Small intestine (tissue), 7 donors: Measurements from ENCODE around the gene OR2A2. TPM values are rescaled to one million over a fixed set of nuclear protein-coding genes. Genes with fewer than 3 reads are reported as not detected.

Source experiments
- DNase-seq, 2 donors: peaks; one replicate each; pipeline versions ENCODE4 v3.0.0 to v3.0.0-alpha.2; 2013
- FAIRE-seq: peaks from 2 replicates; lab custom pipeline; 2012; peaks lifted over from hg19 to GRCh38; lab: Jason Lieb, UNC
- H3K27ac ChIP-seq, 3 donors: one replicate each; pipeline ENCODE4 v1.5.1; 2013; ENCODE audit warnings: low read length in 2 of 3, mild to moderate bottlenecking in 2 of 3, control low read depth in 1 of 3, inconsistent platforms in 1 of 3, low read depth in 1 of 3, moderate library complexity in 1 of 3
- H3K27me3 ChIP-seq, 3 donors: one replicate each; pipeline ENCODE4 v1.6.1; 2013; ENCODE audit warnings: low read length in 3 of 3, inconsistent platforms in 1 of 3; ENCODE audit not compliant: control insufficient read depth in 3 of 3, insufficient read depth in 3 of 3
- H3K36me3 ChIP-seq, 3 donors: one replicate each; pipeline ENCODE4 v1.6.1; 2013; ENCODE audit warnings: low read length in 3 of 3, inconsistent platforms in 1 of 3, low read depth in 1 of 3, mild to moderate bottlenecking in 1 of 3, moderate library complexity in 1 of 3; ENCODE audit not compliant: control insufficient read depth in 3 of 3, insufficient read depth in 2 of 3
- H3K4me1 ChIP-seq, 3 donors: one replicate each; pipeline ENCODE4 v1.6.1; 2013; ENCODE audit warnings: low read length in 2 of 3, inconsistent platforms in 1 of 3, low read depth in 1 of 3, mild to moderate bottlenecking in 1 of 3, moderate library complexity in 1 of 3; ENCODE audit not compliant: control insufficient read depth in 3 of 3, insufficient read depth in 2 of 3
- H3K4me3 ChIP-seq, 3 donors: one replicate each; pipeline ENCODE4 v1.5.1; 2013; ENCODE audit warnings: low read length in 3 of 3, control low read depth in 1 of 3, inconsistent platforms in 1 of 3, low read depth in 1 of 3, mild to moderate bottlenecking in 1 of 3, moderate library complexity in 1 of 3
- H3K9me3 ChIP-seq, 2 donors: one replicate each; pipeline ENCODE4 v1.6.1; 2013; ENCODE audit warnings: low read depth in 1 of 2, low read length in 1 of 2; ENCODE audit not compliant: control insufficient read depth in 2 of 2, insufficient read depth in 1 of 2
- WGBS, 3 donors: extraction: QIAGEN DNeasy Blood & Tissue Kit; methylation state at CpG; one replicate each; pipeline ENCODE4 v1.1.7; 2013; 5-methylcytosine and 5-hydroxymethylcytosine counted together
- polyA plus RNA-seq, 4 donors: library from polyadenylated mRNA; stranded (reverse) in 3 of 4; unstranded in 1 of 4; fragments of 200-250 nt in 3 of 4; fragments of 120-200 nt in 1 of 4; gene quantifications; one replicate each; pipeline versions ENCODE4 v1.2.1 to v1.2.3, GENCODE V29; 2013
- donor health status: healthy with polysubstance abuse.
- donor health status: control.
- donor health status: control.
- donor health status: Bipolar disorder and iron deficiency.
- donor health status: healthy.

Gene OR2A2
- polyA plus RNA-seq, 4 donors, result not detected

- DNase-seq, result no peak
- Histone ChIP-seq H3K36me3 (no peaks in the 10 kb centered on the region), H3K9me3 (no peaks in the 10 kb centered on the region), H3K27me3 (no peaks in the 10 kb centered on the region), H3K4me3 (no peak overlapping the region), H3K4me1 (no peaks in the 10 kb centered on the region), H3K27ac (no peak overlapping the region)
- WGBS, 3 donors, result 88 to 90% (median 88%) methylated on average over 3 of the region's 3 CpGs
- no peak for FAIRE-seq
Measured at GRCh38 chr7:144090667-144091066, 18.7 kb upstream of the OR2A2 start.

DNA sequence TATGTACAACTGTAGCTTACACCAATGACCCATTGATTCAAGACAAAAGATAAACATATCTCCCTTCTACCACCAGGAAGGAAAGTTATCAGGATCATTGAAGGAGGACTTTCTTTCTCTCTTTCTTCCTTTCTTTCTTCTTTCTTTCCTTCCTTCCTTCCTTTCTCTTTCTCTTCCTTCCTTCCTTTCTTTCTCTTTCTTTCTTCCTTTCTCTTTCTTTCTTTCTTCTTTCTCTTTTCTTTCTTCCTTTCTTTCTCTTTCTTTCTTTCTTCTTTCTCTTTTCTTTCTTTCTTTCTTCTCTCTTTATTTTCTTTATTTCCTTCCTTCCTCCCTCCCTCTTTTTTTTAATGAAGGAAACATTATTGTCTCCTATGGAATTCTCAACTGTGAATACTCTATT, 10.6 kb upstream of the OR2A2 start:
- Histone ChIP-seq H3K36me3 (no peaks in the 10 kb centered on the region), H3K27me3 (no peaks in the 10 kb centered on the region), H3K9me3 (no peaks in the 10 kb centered on the region), H3K4me3 (no peak overlapping the region), H3K27ac (no peak overlapping the region), H3K4me1 (no peaks in the 10 kb centered on the region)
- FAIRE-seq (no peak), DNase-seq (no peak)

DNA sequence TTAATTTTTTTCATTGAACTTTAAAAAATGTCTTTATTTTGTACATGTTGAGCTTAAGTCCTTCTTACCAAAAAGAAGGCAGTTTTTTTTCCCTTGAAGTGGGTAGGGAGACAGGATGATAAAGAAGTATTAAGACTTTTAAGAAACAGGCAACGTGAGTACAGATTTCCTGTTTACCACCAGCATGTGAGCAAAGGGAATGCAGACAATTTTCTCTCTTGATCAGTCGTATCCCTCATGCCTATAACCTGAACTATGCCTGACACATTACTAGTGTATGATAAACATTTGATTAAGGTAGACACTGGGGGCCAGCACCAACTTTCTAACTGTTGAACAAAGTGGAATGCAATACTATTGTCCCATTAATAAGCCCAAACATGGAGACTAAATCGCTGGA, 8.8 kb upstream of the OR2A2 start:
- no peak for DNase-seq
- no peak for FAIRE-seq
- WGBS, 3 donors, result 52 to 66% (median 54%) methylated on average over 3 of the region's 3 CpGs

DNA sequence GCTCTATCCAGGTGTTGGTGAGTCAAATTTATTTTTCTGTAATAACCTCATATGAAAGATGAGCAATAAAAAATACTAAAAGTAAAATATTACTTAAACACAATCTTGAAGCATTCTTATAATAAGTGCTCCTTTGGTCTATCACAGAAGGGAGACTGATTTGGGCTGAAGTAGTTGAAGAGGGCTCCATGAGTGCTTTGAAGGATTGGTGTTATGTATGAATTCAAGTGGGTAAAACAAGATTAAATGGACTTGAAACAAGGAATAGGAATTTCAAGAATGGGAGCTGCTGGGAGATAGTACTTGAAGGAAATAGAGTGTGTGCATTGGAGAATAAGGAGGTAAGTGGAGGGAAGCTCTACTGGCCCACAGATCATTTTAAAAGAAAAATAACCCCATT, 7.3 kb upstream of the OR2A2 start:
- no peak overlapping the region for H3K4me3 ChIP-seq
- no peak overlapping the region for H3K27ac ChIP-seq
- H3K36me3 ChIP-seq, result no peaks in the 10 kb centered on the region
- FAIRE-seq (no peak), DNase-seq (no peak)
- no peaks in the 10 kb centered on the region for H3K27me3 ChIP-seq
- H3K4me1 ChIP-seq, result no peaks in the 10 kb centered on the region
- no peaks in the 10 kb centered on the region for H3K9me3 ChIP-seq

More for the DNA sequence above, 8.8 kb upstream of the OR2A2 start:
- Histone ChIP-seq H3K27ac (no peak overlapping the region), H3K4me1 (no peaks in the 10 kb centered on the region), H3K4me3 (no peak overlapping the region), H3K36me3 (no peaks in the 10 kb centered on the region), H3K9me3 (no peaks in the 10 kb centered on the region), H3K27me3 (no peaks in the 10 kb centered on the region)

DNA sequence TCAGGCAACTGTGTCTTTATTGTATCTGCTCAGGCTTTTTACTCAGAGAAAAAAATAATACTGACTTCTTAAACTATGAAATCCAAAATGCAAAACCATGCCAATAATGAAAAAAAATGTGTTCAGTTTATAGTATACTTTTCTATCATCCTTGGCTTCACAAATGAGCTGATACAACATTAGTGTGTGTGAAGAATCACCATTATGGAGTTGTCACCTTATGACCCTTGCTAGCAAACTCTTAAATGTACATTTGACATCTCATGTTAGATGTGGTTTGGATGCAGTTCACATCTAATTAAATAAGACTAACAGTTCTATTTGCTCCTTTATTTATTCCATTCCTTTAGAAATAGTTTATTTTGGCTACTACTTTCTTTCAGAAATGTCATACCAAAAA, 4.2 kb upstream of the OR2A2 start:
- no peaks in the 10 kb centered on the region for H3K4me1 ChIP-seq
- no peak overlapping the region for H3K27ac ChIP-seq
- H3K36me3 ChIP-seq, result no peaks in the 10 kb centered on the region
- no peaks in the 10 kb centered on the region for H3K27me3 ChIP-seq
- H3K4me3 ChIP-seq, result no peak overlapping the region
- no peak for FAIRE-seq
- no peaks in the 10 kb centered on the region for H3K9me3 ChIP-seq
- DNase-seq, result no peak

- WGBS, 3 donors, result 71 to 75% (median 71%) methylated on average over 5 of the region's 5 CpGs
- no peak overlapping the region for H3K27ac ChIP-seq
- no peaks in the 10 kb centered on the region for H3K4me1 ChIP-seq
- no peak for DNase-seq
- no peaks in the 10 kb centered on the region for H3K27me3 ChIP-seq
- no peaks in the 10 kb centered on the region for H3K9me3 ChIP-seq
- H3K4me3 ChIP-seq, result no peak overlapping the region
- no peaks in the 10 kb centered on the region for H3K36me3 ChIP-seq
- no peak for FAIRE-seq
Measured at GRCh38 chr7:144110272-144110671, 889 bp downstream of the OR2A2 start.

DNA sequence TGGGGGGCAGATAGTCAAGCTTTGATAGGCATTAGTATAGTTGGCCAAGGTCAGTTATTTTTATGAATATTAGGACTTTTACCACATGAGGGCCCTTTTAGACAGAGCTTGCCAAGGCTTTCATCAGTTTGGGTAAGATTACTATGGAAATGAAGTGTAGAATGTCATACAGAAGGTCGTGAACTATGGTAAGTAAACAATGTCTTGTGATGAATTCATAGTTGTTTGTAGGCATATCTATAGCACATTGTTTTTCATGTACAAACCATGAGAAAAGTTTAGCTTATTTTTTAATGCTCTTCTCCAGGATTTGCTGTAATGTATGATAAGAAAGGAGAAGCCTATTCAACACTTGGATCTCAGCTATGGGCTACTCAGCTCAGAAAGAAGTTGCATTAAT, 4.3 kb downstream of the OR2A2 start:
- H3K4me1 ChIP-seq, result no peaks in the 10 kb centered on the region
- DNase-seq, result no peak
- no peak overlapping the region for H3K4me3 ChIP-seq
- H3K27me3 ChIP-seq, result no peaks in the 10 kb centered on the region
- no peaks in the 10 kb centered on the region for H3K36me3 ChIP-seq
- 19 to 30% (median 24%) methylated on average over 1 of the region's 1 CpG for WGBS, 3 donors
- no peak overlapping the region for H3K27ac ChIP-seq
- no peak for FAIRE-seq
- H3K9me3 ChIP-seq, result no peaks in the 10 kb centered on the region

GRCh38 chr7:144118341-144118740, 9.0 kb downstream of the OR2A2 start:
- H3K36me3 ChIP-seq, result no peaks in the 10 kb centered on the region
- no peaks in the 10 kb centered on the region for H3K4me1 ChIP-seq
- DNase-seq, result no peak
- H3K4me3 ChIP-seq, result no peak overlapping the region
- H3K27me3 ChIP-seq, result no peaks in the 10 kb centered on the region
- no peaks in the 10 kb centered on the region for H3K9me3 ChIP-seq
- H3K27ac ChIP-seq, result no peak overlapping the region
- no peak for FAIRE-seq
- 70 to 81% (median 71%) methylated on average over 8 of the region's 8 CpGs for WGBS, 3 donors

DNA sequence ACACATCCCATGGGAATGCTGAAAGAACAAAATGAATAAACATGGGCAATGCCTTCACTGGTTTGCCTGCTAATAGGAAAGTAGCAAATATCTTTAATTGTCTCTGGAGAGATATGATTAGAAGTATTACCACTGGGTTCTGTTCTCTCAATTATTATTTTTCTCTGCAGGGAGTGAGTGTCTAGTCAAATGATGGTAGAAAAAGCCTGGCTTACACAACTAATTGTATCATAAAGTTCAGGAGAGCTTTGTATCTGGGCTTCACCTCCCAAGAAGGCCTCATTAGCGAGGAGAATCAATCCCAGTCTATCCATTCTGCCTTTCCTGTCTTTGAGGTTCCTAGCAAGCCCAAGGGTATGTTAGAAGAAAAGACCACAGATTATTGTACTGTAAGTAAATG, 13.5 kb downstream of the OR2A2 start, which contains the start of gene OR2A14:
OR2A14 (plus strand) TSS at position 301 of the 400 bp plus-strand sequence. CDS start 5,937 bp downstream, outside the sequence.
- Histone ChIP-seq H3K4me3 (no peak within 1 kb of the TSS), H3K27ac (no peak within 1 kb of the TSS), H3K27me3 (no peaks in the 10 kb centered on the region), H3K36me3 (no peaks in the 10 kb centered on the region), H3K4me1 (no peaks in the 10 kb centered on the region), H3K9me3 (no peaks in the 10 kb centered on the region)
- 74 to 84% (median 81%) methylated on average over 1 of the region's 1 CpG for WGBS, 3 donors
- no peak for DNase-seq
- FAIRE-seq, result no peak
